NCI-H510A treated with DMSO at 0.1 percent for 48 hours (cell line): ENCODE data around the gene PLAAT3.
"Not testable (repeated sequence)": the region's sequence is repeated elsewhere in the genome, so short reads cannot be mapped to it uniquely, and the experiment has no call there.

Source experiments
- DNase-seq: peaks from one replicate; lab custom pipeline; 2025; lab: John Stamatoyannopoulos, UW

Gene PLAAT3

GRCh38 chr11:63608353-63609345 is 5.6 kb downstream of the PLAAT3 start:
- no peak for DNase-seq

- DNase-seq: no peak
Measured at GRCh38 chr11:63603180-63603518, 11.1 kb downstream of the PLAAT3 start.

- DNase-seq: not testable (repeated sequence)
Measured at GRCh38 chr11:63602290-63603179, 11.7 kb downstream of the PLAAT3 start.

- DNase-seq: no peak
Measured at GRCh38 chr11:63599211-63600122, 14.8 kb downstream of the PLAAT3 start.

GRCh38 chr11:63598556-63598955 is 15.7 kb downstream of the PLAAT3 start:
- DNase-seq: no peak

- DNase-seq: no peak
Measured at GRCh38 chr11:63595296-63595695, 18.9 kb downstream of the PLAAT3 start.

GRCh38 chr11:63592975-63593395 is 21.2 kb downstream of the PLAAT3 start:
- peak; percentile 4 for DNase-seq

GRCh38 chr11:63590024-63590788 is 24.0 kb downstream of the PLAAT3 start:
- no peak for DNase-seq

- DNase-seq: no peak
Measured at GRCh38 chr11:63589000-63589399, 25.2 kb downstream of the PLAAT3 start.

GRCh38 chr11:63586451-63587166 is 27.6 kb downstream of the PLAAT3 start:
- no peak for DNase-seq

GRCh38 chr11:63583357-63583677 is 30.9 kb downstream of the PLAAT3 start:
- DNase-seq: no peak

- DNase-seq: not testable (repeated sequence)
Measured at GRCh38 chr11:63581224-63581623, 33.0 kb downstream of the PLAAT3 start.

GRCh38 chr11:63578882-63579281 is 35.4 kb downstream of the PLAAT3 start:
- not testable (repeated sequence) for DNase-seq

GRCh38 chr11:63574856-63575602 is 39.2 kb downstream of the PLAAT3 start:
- DNase-seq: no peak

GRCh38 chr11:63573881-63574855 is 40.1 kb downstream of the PLAAT3 start:
- DNase-seq: no peak

- no peak for DNase-seq
Measured at GRCh38 chr11:63572026-63572688, 42.1 kb downstream of the PLAAT3 start.

- DNase-seq: no peak
Measured at GRCh38 chr11:63569570-63569969, 44.7 kb downstream of the PLAAT3 start.
